LNCAP (cell line): ENCODE results near the gene MGLL.

Source experiments
- TF ChIP-seq, protein P1 (sequence below): fragments of 450-650 bp; IDR thresholded peaks from 2 replicates; pipeline ENCODE4 v1.5.1; 2017; ENCODE audit warnings: mild to moderate bottlenecking

The MGLL gene

GRCh38 chr3:127691489-127691888 lies 130.8 kb downstream of the MGLL start:
- TF ChIP-seq, protein P1, sequence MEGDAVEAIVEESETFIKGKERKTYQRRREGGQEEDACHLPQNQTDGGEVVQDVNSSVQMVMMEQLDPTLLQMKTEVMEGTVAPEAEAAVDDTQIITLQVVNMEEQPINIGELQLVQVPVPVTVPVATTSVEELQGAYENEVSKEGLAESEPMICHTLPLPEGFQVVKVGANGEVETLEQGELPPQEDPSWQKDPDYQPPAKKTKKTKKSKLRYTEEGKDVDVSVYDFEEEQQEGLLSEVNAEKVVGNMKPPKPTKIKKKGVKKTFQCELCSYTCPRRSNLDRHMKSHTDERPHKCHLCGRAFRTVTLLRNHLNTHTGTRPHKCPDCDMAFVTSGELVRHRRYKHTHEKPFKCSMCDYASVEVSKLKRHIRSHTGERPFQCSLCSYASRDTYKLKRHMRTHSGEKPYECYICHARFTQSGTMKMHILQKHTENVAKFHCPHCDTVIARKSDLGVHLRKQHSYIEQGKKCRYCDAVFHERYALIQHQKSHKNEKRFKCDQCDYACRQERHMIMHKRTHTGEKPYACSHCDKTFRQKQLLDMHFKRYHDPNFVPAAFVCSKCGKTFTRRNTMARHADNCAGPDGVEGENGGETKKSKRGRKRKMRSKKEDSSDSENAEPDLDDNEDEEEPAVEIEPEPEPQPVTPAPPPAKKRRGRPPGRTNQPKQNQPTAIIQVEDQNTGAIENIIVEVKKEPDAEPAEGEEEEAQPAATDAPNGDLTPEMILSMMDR = no peak

DNA sequence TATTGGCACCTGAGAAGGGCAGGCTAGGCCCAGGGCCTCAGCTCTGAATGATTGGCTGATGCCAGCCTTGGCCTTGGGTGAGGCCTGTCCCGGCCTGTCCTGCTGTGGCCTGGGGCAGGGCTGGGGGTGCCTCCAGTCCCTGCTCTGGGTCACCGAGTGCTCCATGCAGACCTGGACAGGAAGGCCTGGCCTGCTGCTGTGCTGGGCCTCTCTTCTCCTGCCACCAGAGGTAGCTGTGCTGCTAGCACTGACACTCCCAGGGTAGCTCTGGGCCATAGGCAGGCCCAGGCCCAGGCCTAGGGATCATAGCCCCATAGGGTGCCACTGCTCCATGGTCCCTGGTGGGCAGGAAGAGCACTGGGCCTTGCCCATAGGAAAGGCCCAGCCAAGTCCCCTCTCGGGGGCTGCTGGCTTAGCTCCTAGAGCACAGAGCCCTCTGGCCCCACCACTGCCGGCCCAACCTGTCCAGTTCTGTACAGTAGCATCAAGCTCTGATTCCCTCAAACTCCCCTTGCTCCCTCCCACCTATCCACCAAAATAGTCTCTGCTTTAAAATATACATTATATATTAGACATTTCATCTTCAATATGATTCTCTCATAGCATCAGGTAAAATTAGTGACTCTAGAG lies 131.4 kb downstream of the MGLL start:
- TF ChIP-seq, protein P1 = peak; percentile 51

- TF ChIP-seq, protein P1 = no peak
Observed at GRCh38 chr3:127690106-127690505, 132.2 kb downstream of the MGLL start.

DNA sequence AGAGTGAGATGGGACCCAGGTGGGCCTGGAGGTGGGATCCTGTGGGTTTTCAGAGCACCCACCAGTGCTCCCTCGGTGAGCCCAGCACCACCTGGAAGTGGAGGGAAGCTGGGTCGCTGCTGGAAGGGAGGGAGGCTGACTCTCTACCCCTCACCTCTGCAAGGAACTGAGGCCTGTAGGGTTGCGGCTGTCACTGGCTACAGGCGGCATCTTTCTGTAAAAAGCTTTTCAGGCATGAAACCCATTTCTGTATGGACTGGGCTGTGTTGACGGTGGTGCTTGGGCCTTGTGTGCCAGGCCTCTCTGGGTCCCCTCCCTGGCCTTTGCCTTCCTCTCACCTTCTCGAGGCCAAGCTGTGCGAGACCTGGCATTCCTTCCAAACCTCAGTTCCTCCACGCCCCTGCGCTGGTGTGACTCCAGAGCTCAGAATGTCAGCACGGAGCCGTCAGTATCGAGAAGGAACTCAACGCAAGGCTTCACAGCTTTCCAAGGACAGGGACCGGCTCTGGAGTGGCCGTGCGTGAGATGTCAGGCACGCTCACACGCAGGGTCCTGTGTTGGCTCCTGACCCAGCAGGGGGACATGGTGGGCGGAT lies 133.0 kb downstream of the MGLL start:
- TF ChIP-seq, protein P1 = no peak

- TF ChIP-seq, protein P1 = no peak
Observed at GRCh38 chr3:127688416-127689265, 133.7 kb downstream of the MGLL start.

- TF ChIP-seq, protein P1 = no peak
Observed at GRCh38 chr3:127688022-127688415, 134.3 kb downstream of the MGLL start.

DNA sequence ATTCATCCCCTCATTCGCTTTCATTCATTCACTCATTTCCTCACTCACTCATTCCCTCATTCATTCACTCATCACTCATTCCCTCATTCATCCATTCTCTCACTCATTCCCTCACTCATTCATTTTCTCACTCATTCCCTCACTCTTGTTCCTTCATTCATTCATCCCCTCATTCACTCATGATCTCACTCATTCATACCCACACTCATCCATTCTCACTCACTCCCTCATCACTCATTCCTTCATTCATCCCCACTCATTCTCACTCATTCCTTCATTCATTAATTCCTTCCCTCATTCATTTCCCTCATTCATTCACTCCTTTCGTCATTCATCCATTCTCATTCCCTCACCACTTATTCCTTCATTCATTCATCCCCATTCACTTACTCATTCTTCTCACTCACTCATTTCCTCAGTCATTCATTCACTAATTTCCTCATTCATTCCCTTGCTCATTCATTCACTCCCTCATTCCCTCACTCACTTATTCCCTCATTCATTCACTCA lies 135.0 kb downstream of the MGLL start:
- TF ChIP-seq, protein P1 = no peak
